GM18498 (cell line): ENCODE measurements around the gene CFAP77.

ENCODE experiments used
- ATAC-seq: cut with Tn5 transposase; IDR thresholded peaks from one replicate; pipeline ENCODE4 v1.9.1; 2021; ENCODE audit warnings: mild to moderate bottlenecking, moderate library complexity; ENCODE audit not compliant: unreplicated experiment

Gene CFAP77

GRCh38 chr9:132486706-132487350 lies 76.8 kb downstream of the CFAP77 start:
- ATAC-seq = no peak

- no peak for ATAC-seq
Measured at GRCh38 chr9:132487351-132487791, 77.4 kb downstream of the CFAP77 start.

DNA sequence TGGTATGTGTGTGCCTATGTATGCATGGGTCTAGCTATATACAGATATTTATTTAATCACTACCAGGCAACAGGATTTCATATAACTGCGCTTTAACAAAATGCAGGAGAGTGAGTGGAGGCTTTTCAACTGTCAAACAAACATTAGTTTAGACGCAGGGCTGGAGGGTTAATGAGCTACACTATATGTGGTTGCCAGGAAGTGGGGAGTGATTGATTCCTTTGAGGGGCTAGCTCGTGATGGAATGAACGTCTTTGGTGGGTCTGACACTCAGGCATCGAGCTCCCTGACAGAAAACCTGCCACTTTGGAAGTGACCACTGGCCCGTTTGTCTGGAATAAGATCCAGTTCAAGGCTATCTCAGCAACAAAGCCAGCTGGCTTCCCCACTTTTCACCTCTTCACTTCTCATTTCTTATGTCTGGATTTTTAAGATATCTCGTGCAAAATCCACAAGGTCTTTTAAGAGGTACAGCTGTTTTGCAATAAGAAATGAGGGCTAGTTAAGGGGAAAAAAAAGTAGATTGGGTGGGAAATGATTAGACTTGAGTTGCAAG lies 78.0 kb downstream of the CFAP77 start:
- ATAC-seq = no peak

GRCh38 chr9:132488626-132489025 lies 78.6 kb downstream of the CFAP77 start:
- no peak for ATAC-seq

DNA sequence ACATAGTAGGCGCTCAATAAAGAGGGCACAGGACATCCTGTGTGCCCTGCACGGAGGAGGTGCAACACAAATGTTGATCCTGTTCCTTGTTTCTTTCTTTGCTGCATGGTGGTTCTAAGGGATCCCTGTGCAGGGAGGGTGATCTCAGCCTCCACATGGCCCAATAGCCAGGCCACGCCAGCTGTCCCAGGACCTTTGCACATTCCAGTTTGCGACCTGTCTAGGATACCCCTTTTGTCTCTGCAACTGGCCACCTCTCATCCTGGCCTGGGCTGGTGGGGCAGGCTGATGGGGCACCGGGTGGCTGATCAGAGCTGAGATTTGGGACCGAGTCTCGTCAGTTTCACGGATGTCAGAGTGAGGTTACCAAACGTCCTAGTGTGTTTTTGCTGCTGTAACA lies 79.5 kb downstream of the CFAP77 start:
- no peak for ATAC-seq

- no peak for ATAC-seq
Measured at GRCh38 chr9:132494857-132495256, 84.8 kb downstream of the CFAP77 start.

DNA sequence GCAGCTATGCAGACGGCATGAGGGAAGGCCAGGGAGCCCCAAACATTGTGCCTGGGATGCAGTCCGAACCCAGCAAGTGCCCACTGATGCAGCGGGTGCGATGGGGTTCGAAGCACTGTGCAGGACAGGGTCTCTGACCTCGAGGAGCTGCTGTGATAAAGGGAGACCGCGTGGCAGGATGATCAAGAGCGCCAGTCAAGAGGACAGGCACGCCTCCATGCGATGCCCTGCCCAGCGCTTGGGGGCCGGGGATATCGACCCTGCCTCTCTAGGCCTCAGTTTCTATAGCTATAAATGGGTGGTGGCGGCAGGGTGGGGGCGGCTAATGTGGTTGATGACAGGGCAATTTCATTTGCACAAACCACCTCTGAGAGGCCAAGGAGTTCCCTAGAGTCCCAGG lies 87.7 kb downstream of the CFAP77 start:
- no peak for ATAC-seq

- ATAC-seq = no peak
Measured at GRCh38 chr9:132498531-132499210, 88.7 kb downstream of the CFAP77 start.

GRCh38 chr9:132499251-132499650 lies 89.2 kb downstream of the CFAP77 start:
- ATAC-seq = no peak

GRCh38 chr9:132500193-132500592 lies 90.2 kb downstream of the CFAP77 start:
- no peak for ATAC-seq

DNA sequence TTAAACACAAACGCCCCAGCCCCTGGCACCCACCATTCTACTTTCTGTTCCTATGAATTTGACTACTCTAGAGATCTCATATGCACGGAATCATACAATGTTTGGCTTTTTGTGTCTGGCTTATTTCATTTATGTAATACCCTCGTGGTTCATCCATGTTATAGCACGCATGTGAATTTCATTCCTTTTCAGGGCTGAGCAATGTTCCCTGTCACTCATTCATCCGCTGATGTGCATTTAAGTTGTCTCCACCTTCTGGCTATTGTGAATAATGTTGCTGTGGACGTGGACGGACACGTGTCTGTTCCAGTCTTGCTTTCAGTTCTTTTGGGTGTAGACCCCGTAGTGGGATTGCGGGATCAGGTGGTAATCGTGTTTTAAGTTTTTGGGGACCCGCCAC lies 92.5 kb downstream of the CFAP77 start:
- ATAC-seq = no peak

DNA sequence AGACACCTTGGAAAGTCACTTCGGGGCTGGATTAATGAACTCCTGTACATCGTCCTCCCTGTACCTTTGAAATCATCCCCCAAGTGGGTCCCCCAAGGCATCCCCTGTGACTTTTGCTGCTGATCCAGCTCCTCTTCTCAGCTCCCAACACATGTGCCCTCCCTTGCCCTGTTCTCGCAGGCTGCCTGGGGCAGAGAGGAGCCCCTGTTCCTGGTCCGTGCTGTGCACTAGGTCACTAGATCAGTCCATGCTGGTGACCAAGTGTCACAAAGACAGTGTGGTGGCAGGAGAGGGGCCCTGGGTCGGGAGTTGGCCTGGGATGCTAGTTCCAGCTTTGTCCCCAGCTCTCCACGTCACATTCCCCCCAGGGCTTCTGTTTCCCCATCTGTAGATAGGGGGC lies 93.1 kb downstream of the CFAP77 start:
- ATAC-seq = no peak

DNA sequence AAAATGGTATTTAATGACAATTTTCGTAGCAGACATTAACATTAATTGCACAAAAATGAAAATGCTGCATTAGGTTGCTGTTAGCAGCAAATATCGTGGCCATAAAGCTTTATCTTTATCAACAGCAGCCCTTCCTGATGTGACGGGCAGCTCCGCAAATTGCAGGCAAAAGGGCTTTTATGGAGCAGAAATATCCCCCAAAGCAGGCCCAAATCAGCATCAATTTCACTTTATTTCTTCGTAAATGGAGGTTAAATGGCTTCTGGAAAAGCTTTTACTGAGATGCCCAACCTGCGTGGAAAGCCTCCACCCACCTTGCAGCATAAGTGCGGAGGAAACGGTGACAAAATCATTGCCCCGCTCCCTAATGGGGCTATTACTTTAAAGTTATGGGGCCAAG lies 94.5 kb downstream of the CFAP77 start:
- ATAC-seq = no peak

GRCh38 chr9:132505991-132506655 lies 96.1 kb downstream of the CFAP77 start:
- no peak for ATAC-seq

DNA sequence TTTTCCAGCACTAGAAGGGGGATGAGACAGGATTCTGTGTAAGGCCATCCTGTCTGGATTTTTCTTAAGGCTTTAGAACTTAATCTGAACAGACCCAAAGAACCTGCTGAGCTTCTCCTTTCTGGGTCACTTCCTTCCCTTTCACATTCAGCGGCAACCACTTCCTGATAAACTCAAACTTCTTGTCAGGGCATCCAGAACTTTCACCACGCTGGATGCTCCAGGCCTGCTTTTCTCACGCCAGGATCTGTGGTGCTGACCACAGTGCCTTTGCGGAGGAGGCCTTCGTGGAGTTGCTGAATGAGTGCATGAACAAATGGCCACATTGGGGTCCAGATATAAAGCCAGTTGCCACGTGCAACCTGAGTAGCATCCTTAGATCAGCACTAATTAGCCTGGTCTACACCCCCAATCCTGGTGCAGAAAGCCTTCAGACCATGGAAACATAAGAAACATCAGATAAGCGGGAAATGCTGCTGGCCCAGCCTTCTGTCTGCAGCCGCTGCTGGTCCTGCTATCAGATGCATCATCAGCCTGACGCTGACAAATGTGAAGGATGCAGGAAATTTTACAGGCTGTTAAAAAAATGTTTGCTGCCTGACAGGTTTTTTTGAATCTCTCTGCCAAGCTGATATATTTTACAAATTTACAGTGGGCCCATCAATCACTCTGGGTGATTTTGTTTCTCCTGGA lies 97.1 kb downstream of the CFAP77 start:
- ATAC-seq = no peak

DNA sequence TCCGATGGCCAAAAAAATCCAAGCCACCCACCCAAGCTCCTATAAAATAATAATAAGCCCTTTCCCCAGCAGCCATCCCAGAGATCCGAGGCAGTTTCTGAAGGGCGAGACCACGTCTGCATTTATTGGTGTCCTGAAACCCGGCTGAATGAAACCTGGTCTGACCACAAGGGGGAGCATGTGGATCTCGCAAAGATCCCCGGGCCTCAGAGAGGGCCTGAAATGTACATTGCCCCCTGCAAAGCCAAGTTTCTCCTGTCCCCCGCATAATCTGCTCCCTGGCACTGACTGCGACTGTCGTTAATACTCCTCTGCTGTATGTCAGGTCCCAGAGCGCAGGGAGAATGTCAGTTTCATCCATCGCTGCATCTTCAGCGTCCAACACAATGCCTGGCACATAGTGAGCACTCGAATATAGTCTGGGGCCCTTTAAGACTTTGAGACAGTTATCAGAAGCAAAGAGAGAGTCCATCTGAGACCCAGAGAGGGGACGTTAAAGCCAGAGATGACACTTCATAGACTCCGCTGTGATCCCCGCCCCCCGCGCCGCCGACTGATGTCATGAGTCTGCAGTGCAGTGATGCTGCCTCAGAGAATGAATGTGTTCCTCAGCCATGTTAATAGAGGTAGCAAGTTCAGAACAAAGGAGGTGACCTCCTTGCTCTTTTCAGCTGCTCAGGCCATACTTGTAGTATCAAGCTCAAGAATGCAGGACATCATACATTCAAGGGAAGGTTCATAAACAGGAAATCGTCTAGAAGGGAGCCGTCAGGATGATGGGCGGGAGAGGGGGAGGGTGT lies 97.9 kb downstream of the CFAP77 start:
- no peak for ATAC-seq

DNA sequence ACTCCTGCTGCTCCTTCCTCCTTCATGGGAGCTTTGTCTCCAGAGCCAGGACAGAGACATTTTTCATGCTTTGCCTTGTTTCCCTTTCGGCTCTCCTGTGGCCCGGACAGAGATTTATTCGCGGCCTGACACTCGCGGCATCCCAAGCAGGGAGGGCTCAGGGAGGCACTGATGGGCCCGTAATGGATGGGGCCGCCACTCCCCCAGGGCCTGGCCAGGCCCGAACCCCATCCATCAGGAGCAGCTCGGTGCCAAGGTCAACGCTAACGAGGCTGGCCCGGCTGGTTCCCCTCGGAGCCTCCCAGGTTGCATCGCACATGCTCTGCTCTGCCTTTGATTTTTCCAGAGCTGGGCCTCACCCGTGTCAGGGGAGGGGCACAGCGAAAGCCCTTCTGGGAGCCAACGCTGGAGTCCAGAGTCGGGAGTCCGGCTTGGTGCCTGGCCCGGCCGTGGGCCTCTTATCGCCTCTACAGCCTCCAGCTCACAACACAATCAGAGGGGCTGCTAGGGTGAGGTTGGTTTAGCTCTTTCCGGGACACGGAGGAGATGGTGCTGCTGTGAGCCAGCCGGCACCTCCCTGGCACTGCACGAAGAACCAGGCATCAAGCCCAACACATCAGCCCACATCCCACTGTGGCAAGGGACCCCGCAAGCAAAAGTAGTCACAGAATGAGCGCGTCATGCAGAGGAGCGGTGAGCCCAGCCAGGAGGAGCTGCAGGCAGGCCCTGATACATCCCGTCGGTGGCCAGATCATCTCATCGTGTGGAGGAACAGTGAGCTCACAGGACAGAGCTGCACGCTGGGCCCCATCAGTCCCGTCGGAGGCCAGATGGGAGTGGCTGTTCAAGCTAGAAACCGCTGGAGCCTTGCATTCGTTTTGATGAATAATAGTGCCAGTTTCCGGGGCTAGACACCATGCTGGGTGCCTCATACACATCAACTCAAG lies 100.2 kb downstream of the CFAP77 start:
- ATAC-seq = no peak

DNA sequence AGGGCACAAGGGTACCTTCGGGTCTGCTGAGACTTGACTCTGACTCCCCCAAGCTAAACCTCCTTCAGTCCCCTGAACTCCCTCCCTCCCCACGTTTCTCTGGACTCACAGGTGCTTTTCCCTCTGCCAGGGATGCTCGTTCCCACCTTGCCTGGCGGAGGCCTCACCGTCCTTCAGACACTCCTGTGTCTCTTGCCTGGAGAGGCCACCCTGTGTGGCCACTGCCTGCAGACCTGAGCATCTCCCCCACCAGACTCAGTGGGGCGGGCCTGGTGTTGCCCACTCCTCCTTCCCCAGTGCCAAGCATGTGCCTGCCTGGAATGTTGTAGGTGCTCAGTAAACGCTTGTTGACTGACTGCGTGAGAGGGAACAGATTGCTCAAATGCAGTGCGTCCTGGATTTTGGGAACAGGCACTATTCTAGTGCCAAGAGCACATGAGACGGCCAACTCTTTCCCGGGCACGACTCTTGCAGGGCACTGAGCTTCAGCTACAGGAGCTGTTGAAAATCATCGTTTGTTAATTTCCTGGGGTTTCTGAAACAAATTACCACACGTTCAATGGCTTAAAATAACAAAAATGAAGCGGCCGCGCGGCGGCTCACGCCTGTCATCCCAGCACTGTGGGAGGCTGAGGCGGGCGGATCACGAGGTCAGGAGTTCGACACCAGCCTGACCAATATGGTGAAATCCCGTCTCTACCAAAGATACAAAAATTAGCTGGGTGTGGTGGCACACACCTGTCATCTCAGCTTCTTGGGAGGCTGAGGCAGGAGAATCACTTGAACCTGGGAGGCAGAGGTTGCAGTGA lies 101.4 kb downstream of the CFAP77 start:
- ATAC-seq = no peak

DNA sequence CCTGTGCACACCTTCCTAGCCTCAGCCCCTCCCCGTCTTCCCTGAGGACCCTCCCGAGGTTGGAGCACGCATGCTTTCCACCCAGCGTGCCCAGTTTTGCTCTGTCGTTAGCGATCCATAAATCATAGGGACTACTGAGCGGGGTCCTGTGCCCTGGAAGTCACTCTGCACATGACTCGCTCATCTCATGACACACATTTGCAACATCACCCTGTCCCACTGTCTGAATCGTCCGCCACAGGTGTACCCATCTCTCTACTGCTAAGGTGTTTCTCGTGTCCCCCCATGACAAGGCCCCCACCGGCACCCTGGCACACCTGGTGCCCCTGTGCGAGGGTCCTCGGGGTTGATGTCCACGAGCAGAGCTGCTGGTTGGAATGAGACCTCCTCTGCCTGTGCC lies 103.4 kb downstream of the CFAP77 start:
- ATAC-seq = no peak
